A673 (cell line): ENCODE results near the gene OR2W3. TPM values are rescaled to one million over a fixed set of nuclear protein-coding genes. Genes with fewer than 3 reads are reported as not detected.

Experiments
- BruUV-seq: library from RNA; stranded (reverse); fragments of 400-500 nt; replicated peaks from 2 replicates; lab custom pipeline; 2021; lab: Mats Ljungman, UMichigan
- CTCF ChIA-PET: fragments of 300-600 bp; sonication (Branson Sonifier 250); formaldehyde crosslinking; loops from one replicate; lab custom pipeline; 2022; ENCODE audit warnings: antibody characterized with exemption; lab: Charles Lee
- POLR2A ChIA-PET: fragments of 300-600 bp; sonication (Branson Sonifier 250); formaldehyde crosslinking; loops from one replicate; lab custom pipeline; 2022; ENCODE audit warnings: antibody characterized with exemption; ENCODE audit not compliant: low non-redundant PET; lab: Charles Lee
- DNase-seq: peaks from one replicate; pipeline ENCODE4 v3.0.0-alpha.2; 2015; ENCODE audit warnings: low spot score
- H3K27ac ChIP-seq: fragments of 200-600 bp; sonication (generic); 2 replicates; pipeline ENCODE4 v1.5.1; 2016; ENCODE audit warnings: mixed run types, low read depth, mild to moderate bottlenecking, mixed read lengths, antibody characterized with exemption, low read length; ENCODE audit not compliant: poor library complexity, severe bottlenecking
- H3K27me3 ChIP-seq: fragments of 200-600 bp; sonication (generic); replicated peaks from 2 replicates; pipeline ENCODE4 v1.6.1; 2017; ENCODE audit warnings: mixed run types, low read depth, mild to moderate bottlenecking, mixed read lengths, antibody characterized with exemption, low read length; ENCODE audit not compliant: insufficient read depth, poor library complexity
- H3K36me3 ChIP-seq: fragments of 200-600 bp; sonication (generic); 2 replicates; pipeline ENCODE4 v1.6.1; 2016; ENCODE audit warnings: mixed run types, mild to moderate bottlenecking, mixed read lengths, antibody characterized with exemption, low read length; ENCODE audit not compliant: insufficient read depth, poor library complexity, severe bottlenecking
- H3K4me1 ChIP-seq: fragments of 200-600 bp; sonication (generic); 2 replicates; pipeline ENCODE4 v1.6.1; 2017; ENCODE audit warnings: mixed run types, mild to moderate bottlenecking, mixed read lengths, antibody characterized with exemption, low read length; ENCODE audit not compliant: insufficient read depth, poor library complexity, severe bottlenecking
- H3K4me3 ChIP-seq: fragments of 200-600 bp; sonication (generic); 2 replicates; pipeline ENCODE4 v1.5.1; 2016; ENCODE audit warnings: low read depth, mixed run types, mild to moderate bottlenecking, mixed read lengths, low read length; ENCODE audit not compliant: poor library complexity, severe bottlenecking
- H3K9me3 ChIP-seq: fragments of 200-600 bp; sonication (generic); 2 replicates; pipeline ENCODE4 v1.6.1; 2016; ENCODE audit warnings: mixed run types, low read depth, mild to moderate bottlenecking, mixed read lengths, antibody characterized with exemption, low read length; ENCODE audit not compliant: poor library complexity, severe bottlenecking
- EZH2 ChIP-seq: fragments of 200-600 bp; sonication (generic); IDR thresholded peaks from 2 replicates; pipeline ENCODE4 v1.6.1; 2017; ENCODE audit warnings: borderline replicate concordance, low read depth, mild to moderate bottlenecking, mixed read lengths, antibody characterized with exemption, low read length; ENCODE audit not compliant: poor library complexity, severe bottlenecking
- intact Hi-C: fragments of 100-400 bp; cut with micrococcal nuclease; formaldehyde crosslinking; loops from one replicate; pipeline ENCODE4 v1.10.0; 2022; ENCODE audit not compliant: unreplicated experiment
- total RNA-seq: library from RNA; stranded (reverse); gene quantifications from 2 replicates; pipeline ENCODE4 v1.2.3, GENCODE V29; 2021
- TF ChIP-seq, protein P1 (sequence below): fragments of 300-800, 200-600 bp; sonication (generic); conservative IDR thresholded peaks from 2 replicates; pipeline ENCODE4 v1.5.1; 2017; ENCODE audit warnings: low read depth, mild to moderate bottlenecking, antibody characterized with exemption, low read length, moderate library complexity, mixed read lengths

The OR2W3 gene
- total RNA-seq, 1 experiment from 2014 or later, result not detected

DNA sequence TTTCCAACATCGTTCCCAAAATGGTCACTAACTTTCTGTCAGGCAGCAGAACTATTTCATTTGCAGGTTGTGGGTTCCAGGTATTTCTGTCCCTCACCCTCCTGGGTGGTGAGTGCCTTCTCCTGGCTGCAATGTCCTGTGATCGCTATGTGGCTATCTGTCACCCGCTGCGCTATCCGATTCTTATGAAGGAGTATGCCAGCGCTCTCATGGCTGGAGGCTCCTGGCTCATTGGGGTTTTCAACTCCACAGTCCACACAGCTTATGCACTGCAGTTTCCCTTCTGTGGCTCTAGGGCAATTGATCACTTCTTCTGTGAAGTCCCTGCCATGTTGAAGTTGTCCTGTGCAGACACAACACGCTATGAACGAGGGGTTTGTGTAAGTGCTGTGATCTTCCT, 38.6 kb downstream of the OR2W3 start:
- H3K27ac ChIP-seq, result no peak overlapping the region
- BruUV-seq, result no TSS peak
- no peaks in the 10 kb centered on the region for H3K27me3 ChIP-seq
- no peaks in the 10 kb centered on the region for H3K36me3 ChIP-seq
- H3K4me1 ChIP-seq, result no peaks in the 10 kb centered on the region
- no peak for TF ChIP-seq EZH2
- TF ChIP-seq, protein P1, sequence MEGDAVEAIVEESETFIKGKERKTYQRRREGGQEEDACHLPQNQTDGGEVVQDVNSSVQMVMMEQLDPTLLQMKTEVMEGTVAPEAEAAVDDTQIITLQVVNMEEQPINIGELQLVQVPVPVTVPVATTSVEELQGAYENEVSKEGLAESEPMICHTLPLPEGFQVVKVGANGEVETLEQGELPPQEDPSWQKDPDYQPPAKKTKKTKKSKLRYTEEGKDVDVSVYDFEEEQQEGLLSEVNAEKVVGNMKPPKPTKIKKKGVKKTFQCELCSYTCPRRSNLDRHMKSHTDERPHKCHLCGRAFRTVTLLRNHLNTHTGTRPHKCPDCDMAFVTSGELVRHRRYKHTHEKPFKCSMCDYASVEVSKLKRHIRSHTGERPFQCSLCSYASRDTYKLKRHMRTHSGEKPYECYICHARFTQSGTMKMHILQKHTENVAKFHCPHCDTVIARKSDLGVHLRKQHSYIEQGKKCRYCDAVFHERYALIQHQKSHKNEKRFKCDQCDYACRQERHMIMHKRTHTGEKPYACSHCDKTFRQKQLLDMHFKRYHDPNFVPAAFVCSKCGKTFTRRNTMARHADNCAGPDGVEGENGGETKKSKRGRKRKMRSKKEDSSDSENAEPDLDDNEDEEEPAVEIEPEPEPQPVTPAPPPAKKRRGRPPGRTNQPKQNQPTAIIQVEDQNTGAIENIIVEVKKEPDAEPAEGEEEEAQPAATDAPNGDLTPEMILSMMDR, result no peak
- DNase-seq, result no peak
- ChIA-PET POLR2A (no interaction called here), CTCF (no interaction called here)
- H3K9me3 ChIP-seq, result peaks cover 7% of the 10 kb centered on the region
- H3K4me3 ChIP-seq, result no peak overlapping the region
- intact Hi-C loops, result no loop called here

DNA sequence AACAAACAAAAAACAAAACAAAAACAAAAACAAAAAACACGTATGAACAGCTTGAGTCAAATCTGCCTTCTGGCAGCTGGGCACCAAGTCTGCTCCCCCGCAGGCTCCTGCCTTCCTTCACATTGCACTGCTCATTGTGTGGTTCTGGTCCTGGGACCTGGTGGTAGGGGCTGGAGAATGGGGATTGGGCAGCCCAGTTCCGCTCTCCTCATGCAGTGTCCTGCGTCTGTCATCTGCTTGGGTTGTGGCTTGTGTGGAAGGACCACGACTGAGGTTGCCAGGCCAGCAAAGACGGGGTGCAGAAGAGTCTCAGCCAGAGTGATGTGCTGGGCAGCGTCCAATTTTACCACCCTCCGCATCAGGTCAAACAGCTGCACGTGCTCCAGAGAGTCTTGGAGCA, 40.4 kb downstream of the OR2W3 start:
- Histone ChIP-seq H3K36me3 (no peaks in the 10 kb centered on the region), H3K27me3 (no peaks in the 10 kb centered on the region), H3K4me1 (no peaks in the 10 kb centered on the region), H3K4me3 (no peak overlapping the region), H3K27ac (no peak overlapping the region), H3K9me3 (peaks cover 12% of the 10 kb centered on the region)
- intact Hi-C loops, result no loop called here
- DNase-seq, result no peak
- TF ChIP-seq, protein P1, result no peak
- no peak for TF ChIP-seq EZH2
- ChIA-PET CTCF (no interaction called here), POLR2A (no interaction called here)
- no TSS peak for BruUV-seq

DNA sequence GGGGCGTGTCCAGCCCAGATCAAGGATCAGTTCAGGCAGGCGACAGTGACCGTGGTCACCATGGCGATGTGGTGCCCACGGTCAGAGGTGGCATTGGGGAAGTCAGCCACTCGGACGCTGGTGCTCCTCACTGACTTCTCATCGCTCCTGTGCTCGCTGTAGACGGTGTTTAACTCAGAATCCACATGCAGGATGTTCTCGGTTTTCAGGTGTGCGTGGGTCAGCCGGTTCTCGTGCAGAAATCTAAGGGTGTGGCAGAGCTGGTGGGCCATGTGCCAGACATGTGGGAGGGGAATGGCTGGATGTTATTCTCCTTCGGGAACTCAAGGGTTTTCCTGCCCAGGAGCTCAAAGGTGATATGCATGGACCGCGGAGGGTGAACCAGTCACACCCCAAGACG, 41.0 kb downstream of the OR2W3 start:
- TF ChIP-seq, protein P1, result no peak
- no peak for TF ChIP-seq EZH2
- DNase-seq, result no peak
- intact Hi-C loops, result no loop called here
- ChIA-PET POLR2A (no interaction called here), CTCF (no interaction called here)
- H3K9me3 ChIP-seq, result peaks cover 12% of the 10 kb centered on the region
- no peaks in the 10 kb centered on the region for H3K4me1 ChIP-seq
- H3K4me3 ChIP-seq, result no peak overlapping the region
- no TSS peak for BruUV-seq
- no peaks in the 10 kb centered on the region for H3K36me3 ChIP-seq
- no peak overlapping the region for H3K27ac ChIP-seq
- no peaks in the 10 kb centered on the region for H3K27me3 ChIP-seq
